OCI-LY3 (cell line): ENCODE results near the gene CNTN2.

Experiments used
- CTCF ChIP-seq: fragments of 200-600, 300-600 bp; sonication (generic); IDR thresholded peaks from 2 replicates; pipeline ENCODE4 v1.5.1; 2014; ENCODE audit warnings: antibody characterized with exemption, low read length, low read depth
- EZH2phosphoT487 ChIP-seq: fragments of 200-600 bp; shearing (Covaris generic); IDR thresholded peaks from 2 replicates; pipeline ENCODE4 v1.6.1; 2018; ENCODE audit warnings: antibody characterized with exemption, mixed run types, low read depth

- TF ChIP-seq CTCF (no peak), EZH2phosphoT487 (no peak)
Observed at GRCh38 chr1:205045146-205045545, 2.1 kb downstream of the CNTN2 start.
